ENCODE results near the gene KLHL11.
"Not testable (repeated sequence)": the region's sequence is repeated elsewhere in the genome, so short reads cannot be mapped to it uniquely, and the experiment has no call there.

KLHL11 gene

DNA sequence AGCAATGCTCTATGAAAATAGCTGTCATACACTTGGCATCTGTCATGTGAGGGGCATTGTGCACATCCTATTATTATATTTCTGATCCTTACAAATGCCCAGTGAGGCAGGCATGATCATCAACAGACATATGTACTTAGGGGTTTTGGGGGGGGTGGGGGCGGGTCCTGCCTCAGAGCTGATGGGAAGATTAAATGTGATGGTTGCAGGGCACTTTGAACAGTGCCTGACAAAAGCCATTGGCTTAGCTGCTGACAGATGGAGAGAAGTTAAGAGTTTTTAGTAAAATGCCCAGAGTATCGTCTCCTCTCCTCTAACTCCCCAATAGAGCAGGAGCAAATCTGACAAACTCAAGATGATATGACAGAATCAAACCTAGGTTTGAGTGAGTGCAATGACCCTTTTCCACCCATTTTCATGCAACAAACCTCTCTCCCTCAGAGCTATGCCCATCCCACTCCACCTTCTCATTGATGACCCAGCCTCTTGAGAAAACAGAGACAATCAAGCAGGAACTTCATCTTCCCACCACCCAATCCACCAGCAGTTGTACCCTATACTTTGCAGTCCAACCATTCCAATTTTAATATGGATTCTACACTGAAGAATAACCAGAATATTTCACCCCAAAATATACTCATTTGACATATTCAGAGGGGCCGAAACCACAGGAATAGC is 4.8 kb downstream of the KLHL11 start:
- no peak for DNase-seq (ENCODE audit: low spot score)
- Histone ChIP-seq H3K27me3 (ENCODE audit: insufficient read depth, poor library complexity, severe bottlenecking) (no peaks in the 10 kb centered on the region), H3K27ac (ENCODE audit: poor library complexity, severe bottlenecking) (no peak overlapping the region), H3K4me1 (ENCODE audit: insufficient read depth, poor library complexity, severe bottlenecking) (no peaks in the 10 kb centered on the region), H3K36me3 (ENCODE audit: low read depth) (peaks cover 6% of the 10 kb centered on the region; the same call in 1 of the 2 replicates), H3K4me3 (ENCODE audit: severe bottlenecking) (no peak overlapping the region), H3K9me3 (ENCODE audit: severe bottlenecking) (no peaks in the 10 kb centered on the region)
- no peak for TF ChIP-seq CTCF (IDR thresholded peaks at IDR 0.05; ENCODE audit: poor library complexity, severe bottlenecking)
- no peak for ATAC-seq (ENCODE audit: low read depth)

DNA sequence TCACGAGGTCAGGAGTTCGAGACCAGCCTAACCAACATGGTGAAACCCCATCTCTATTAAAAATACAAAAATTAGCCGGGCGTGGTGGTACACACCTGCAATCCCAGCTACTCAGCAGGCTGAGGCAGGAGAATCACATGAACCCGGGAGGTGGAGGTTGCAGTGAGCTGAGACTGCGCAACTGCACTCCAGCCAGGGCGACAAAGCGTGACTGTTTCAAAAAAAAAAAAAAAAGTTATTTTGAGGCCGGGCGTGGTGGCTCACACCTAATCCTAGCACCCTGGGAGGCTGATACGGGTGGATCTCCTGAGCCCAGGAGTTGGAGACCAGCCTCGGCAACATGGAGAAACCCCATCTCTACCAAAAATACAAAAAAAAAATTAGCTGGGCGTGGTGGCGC is 13.8 kb downstream of the KLHL11 start:
- peaks cover 29% of the 10 kb centered on the region for H3K36me3 ChIP-seq (ENCODE audit: low read depth)
- DNase-seq (ENCODE audit: low spot score); H3K4me3 ChIP-seq (ENCODE audit: severe bottlenecking); H3K27me3 ChIP-seq (ENCODE audit: insufficient read depth, poor library complexity, severe bottlenecking); ATAC-seq (ENCODE audit: low read depth); H3K27ac ChIP-seq (ENCODE audit: poor library complexity, severe bottlenecking); H3K4me1 ChIP-seq (ENCODE audit: insufficient read depth, poor library complexity, severe bottlenecking); H3K9me3 ChIP-seq (ENCODE audit: severe bottlenecking): not testable (repeated sequence)

- TF ChIP-seq CTCF (IDR thresholded peaks at IDR 0.05; ENCODE audit: poor library complexity, severe bottlenecking) = no peak
Measured at GRCh38 chr17:41849251-41849990, 15.8 kb downstream of the KLHL11 start.

GRCh38 chr17:41848788-41849187 is 16.4 kb downstream of the KLHL11 start:
- Histone ChIP-seq H3K9me3 (ENCODE audit: severe bottlenecking) (no peaks in the 10 kb centered on the region), H3K4me3 (ENCODE audit: severe bottlenecking) (no peak overlapping the region), H3K27me3 (ENCODE audit: insufficient read depth, poor library complexity, severe bottlenecking) (no peaks in the 10 kb centered on the region), H3K36me3 (ENCODE audit: low read depth) (peaks cover 11% of the 10 kb centered on the region), H3K4me1 (ENCODE audit: insufficient read depth, poor library complexity, severe bottlenecking) (no peaks in the 10 kb centered on the region), H3K27ac (ENCODE audit: poor library complexity, severe bottlenecking) (no peak overlapping the region)
- TF ChIP-seq CTCF (IDR thresholded peaks at IDR 0.05; ENCODE audit: poor library complexity, severe bottlenecking) = no peak
- DNase-seq (ENCODE audit: low spot score) (no peak), ATAC-seq (ENCODE audit: low read depth) (no peak)

More at GRCh38 chr17:41849251-41849990, 15.8 kb downstream of the KLHL11 start:
- H3K4me3 ChIP-seq (ENCODE audit: severe bottlenecking) = no peak overlapping the region
- no peak for ATAC-seq (ENCODE audit: low read depth)
- DNase-seq (ENCODE audit: low spot score) = no peak
- H3K9me3 ChIP-seq (ENCODE audit: severe bottlenecking) = no peaks in the 10 kb centered on the region
- no peaks in the 10 kb centered on the region for H3K27me3 ChIP-seq (ENCODE audit: insufficient read depth, poor library complexity, severe bottlenecking)
- H3K27ac ChIP-seq (ENCODE audit: poor library complexity, severe bottlenecking) = no peak overlapping the region
- peaks cover 18% of the 10 kb centered on the region for H3K36me3 ChIP-seq (ENCODE audit: low read depth)
- no peaks in the 10 kb centered on the region for H3K4me1 ChIP-seq (ENCODE audit: insufficient read depth, poor library complexity, severe bottlenecking)

DNA sequence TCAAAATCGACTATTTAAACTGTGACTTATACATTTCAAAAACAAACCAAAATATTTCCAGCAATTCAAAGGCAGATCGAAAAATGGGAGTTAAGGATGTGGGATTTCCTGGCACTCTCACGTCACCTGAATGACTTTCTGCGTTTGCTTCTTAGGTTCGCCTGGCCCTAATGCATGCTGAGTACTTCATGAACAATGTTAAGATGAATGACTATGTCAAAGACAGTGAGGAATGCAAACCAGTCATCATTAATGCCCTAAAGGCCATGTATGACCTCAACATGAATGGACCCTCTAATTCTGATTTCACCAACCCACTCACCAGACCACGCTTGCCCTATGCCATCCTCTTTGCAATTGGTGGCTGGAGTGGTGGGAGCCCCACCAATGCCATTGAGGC is 20.3 kb downstream of the KLHL11 start:
- Histone ChIP-seq H3K4me3 (ENCODE audit: severe bottlenecking) (no peak overlapping the region), H3K9me3 (ENCODE audit: severe bottlenecking) (no peaks in the 10 kb centered on the region), H3K36me3 (ENCODE audit: low read depth) (no peaks in the 10 kb centered on the region), H3K4me1 (ENCODE audit: insufficient read depth, poor library complexity, severe bottlenecking) (no peaks in the 10 kb centered on the region), H3K27me3 (ENCODE audit: insufficient read depth, poor library complexity, severe bottlenecking) (no peaks in the 10 kb centered on the region), H3K27ac (ENCODE audit: poor library complexity, severe bottlenecking) (no peak overlapping the region)
- DNase-seq (ENCODE audit: low spot score) (no peak), ATAC-seq (ENCODE audit: low read depth) (peak; percentile 57; the same call in 1 of the 3 replicates)
- no peak for TF ChIP-seq CTCF (IDR thresholded peaks at IDR 0.05; ENCODE audit: poor library complexity, severe bottlenecking)

DNA sequence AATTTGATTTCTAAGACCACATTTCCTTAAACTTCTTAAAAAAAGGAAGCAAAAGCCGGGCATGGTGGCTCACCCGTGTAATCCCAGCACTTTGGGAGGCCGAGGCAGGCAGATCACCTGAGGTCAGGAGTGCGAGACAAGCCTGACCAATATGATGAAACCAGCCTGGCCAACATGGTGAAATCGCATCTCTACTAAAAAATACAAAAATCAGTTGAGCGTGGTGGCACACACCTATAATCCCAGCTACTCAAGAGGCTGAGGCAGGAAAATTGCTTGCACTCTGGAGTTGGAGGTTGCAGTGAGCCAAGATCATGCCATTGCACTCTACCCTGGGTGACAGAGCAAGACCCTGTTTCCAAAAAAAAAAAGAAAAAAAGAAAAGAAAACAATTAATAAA is 24.4 kb downstream of the KLHL11 start:
- not testable (repeated sequence) for ATAC-seq (ENCODE audit: low read depth); DNase-seq (ENCODE audit: low spot score); H3K9me3 ChIP-seq (ENCODE audit: severe bottlenecking)

GRCh38 chr17:41839448-41839847 is 25.8 kb downstream of the KLHL11 start:
- DNase-seq (ENCODE audit: low spot score); ATAC-seq (ENCODE audit: low read depth); H3K27me3 ChIP-seq (ENCODE audit: insufficient read depth, poor library complexity, severe bottlenecking); H3K9me3 ChIP-seq (ENCODE audit: severe bottlenecking); H3K36me3 ChIP-seq (ENCODE audit: low read depth); H3K4me1 ChIP-seq (ENCODE audit: insufficient read depth, poor library complexity, severe bottlenecking); H3K27ac ChIP-seq (ENCODE audit: poor library complexity, severe bottlenecking); H3K4me3 ChIP-seq (ENCODE audit: severe bottlenecking): not testable (repeated sequence)

More for the DNA sequence above, 24.4 kb downstream of the KLHL11 start:
- not testable (repeated sequence) for H3K27me3 ChIP-seq (ENCODE audit: insufficient read depth, poor library complexity, severe bottlenecking); H3K4me1 ChIP-seq (ENCODE audit: insufficient read depth, poor library complexity, severe bottlenecking); H3K4me3 ChIP-seq (ENCODE audit: severe bottlenecking); H3K36me3 ChIP-seq (ENCODE audit: low read depth); H3K27ac ChIP-seq (ENCODE audit: poor library complexity, severe bottlenecking)

Data from RWPE2 (cell line).